Raji (cell line): ENCODE data around the gene SURF1.

Source experiments
- POLR2A ChIP-seq: IDR thresholded peaks from 2 replicates; pipeline ENCODE4 v1.6.1; 2011; ENCODE audit warnings: low read depth, low read length, control low read depth; ENCODE audit not compliant: insufficient read depth

SURF1 gene

DNA sequence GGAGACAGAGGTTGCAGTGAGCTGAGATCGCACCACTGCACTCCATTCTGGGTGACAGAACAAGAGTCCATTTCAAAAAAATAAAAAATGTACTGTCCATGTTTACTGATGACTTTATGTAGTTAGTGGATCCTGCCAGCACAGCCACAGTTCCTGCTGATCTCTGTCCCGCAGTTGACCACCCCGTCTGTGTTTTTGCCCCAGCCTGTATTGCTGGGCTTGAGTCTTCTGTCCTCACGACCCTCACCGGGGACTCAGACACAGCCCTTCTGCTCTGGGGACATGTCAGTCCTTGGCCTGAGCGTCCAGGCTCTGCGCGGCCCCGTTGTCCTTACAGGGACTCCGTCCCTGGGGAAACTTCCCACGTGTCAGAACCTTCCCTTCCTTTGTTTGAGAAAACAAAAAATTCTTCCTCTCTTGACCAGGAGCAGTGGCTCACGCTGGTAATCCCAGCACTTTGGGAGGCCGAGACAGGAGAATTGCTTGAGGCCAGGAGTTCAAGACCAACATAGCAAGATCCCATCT lies 34.8 kb downstream of the SURF1 start:
- TF ChIP-seq POLR2A: no peak

DNA sequence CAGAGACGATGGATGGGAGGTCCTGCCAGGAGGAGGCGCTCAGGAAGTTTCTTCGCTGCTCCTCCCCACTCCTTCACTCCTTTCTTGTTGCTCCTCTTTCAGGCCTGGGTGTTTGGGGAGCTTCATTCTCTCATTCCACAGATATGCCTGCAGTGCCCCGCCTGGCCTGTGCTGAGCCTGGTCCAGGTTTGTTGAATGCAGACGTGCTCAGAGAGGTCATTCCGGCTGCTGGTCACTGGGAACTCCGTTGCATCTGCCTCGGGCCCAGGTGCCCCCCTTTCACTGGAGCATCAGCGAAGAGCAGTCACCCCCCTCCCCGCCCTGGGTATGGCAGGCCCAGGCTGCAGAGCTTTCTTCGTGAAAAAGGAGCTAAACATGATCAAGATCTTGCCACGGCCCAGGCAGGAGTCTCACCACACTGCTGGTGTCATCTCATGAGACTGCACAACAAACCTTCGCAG lies 35.8 kb downstream of the SURF1 start:
- no peak for TF ChIP-seq POLR2A

DNA sequence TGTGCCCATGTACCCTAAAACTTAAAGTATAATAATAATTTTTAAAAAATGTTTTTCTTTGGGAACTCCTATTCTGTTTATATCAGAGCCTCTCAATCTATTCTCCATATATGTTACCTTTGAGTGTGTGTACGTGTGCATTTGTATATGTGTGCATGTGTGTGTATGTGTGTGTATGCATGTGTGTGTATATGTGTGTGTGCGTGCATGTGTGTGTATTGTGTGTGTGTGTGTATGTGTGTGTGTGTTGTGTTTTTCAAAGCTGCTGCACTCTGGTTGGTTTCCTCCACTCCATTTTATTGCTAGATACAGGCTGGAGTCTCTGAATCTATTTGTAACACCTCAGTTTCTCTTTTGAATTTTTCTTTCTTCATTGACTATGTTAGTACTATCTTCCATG lies 40.3 kb downstream of the SURF1 start:
- TF ChIP-seq POLR2A: no peak

DNA sequence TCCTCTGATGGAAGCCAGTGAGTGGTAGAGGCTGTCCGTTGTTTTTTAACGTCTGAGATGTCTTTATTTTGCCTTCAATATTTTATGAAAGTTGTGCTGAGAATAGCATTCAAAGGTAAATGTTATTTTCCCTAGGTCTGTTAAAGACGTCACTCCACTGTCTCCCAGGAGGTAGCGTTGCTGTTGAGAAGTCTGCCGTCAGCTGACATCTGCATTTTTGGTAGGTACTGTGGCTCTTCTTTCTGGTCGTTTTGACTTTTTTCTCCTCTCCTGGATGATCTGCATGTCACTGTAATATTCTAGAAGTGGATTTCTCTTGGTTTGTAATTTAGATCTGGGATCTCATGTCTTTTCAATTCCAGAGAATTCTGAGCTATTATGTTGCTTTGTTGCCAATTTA lies 46.7 kb downstream of the SURF1 start:
- TF ChIP-seq POLR2A: no peak

DNA sequence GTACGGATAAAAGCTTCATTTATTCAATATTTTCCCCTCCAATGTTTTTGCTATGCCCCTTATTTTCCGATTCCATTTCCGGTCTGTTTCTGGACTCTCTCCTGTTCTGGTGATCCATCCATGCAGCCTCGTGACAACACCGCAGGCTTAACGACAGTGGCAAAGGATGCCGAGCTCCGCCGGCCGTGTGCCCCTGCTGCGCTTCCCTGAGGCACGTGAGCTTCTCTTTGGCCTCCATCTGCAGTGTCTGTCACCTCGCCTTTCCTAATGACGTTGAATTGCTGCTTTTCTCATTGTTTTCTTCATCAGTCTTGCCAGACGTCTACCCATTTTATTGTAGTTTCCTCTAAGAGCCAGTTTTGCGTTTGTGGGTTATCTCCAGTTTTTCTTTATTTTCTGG lies 49.0 kb downstream of the SURF1 start:
- TF ChIP-seq POLR2A: no peak

DNA sequence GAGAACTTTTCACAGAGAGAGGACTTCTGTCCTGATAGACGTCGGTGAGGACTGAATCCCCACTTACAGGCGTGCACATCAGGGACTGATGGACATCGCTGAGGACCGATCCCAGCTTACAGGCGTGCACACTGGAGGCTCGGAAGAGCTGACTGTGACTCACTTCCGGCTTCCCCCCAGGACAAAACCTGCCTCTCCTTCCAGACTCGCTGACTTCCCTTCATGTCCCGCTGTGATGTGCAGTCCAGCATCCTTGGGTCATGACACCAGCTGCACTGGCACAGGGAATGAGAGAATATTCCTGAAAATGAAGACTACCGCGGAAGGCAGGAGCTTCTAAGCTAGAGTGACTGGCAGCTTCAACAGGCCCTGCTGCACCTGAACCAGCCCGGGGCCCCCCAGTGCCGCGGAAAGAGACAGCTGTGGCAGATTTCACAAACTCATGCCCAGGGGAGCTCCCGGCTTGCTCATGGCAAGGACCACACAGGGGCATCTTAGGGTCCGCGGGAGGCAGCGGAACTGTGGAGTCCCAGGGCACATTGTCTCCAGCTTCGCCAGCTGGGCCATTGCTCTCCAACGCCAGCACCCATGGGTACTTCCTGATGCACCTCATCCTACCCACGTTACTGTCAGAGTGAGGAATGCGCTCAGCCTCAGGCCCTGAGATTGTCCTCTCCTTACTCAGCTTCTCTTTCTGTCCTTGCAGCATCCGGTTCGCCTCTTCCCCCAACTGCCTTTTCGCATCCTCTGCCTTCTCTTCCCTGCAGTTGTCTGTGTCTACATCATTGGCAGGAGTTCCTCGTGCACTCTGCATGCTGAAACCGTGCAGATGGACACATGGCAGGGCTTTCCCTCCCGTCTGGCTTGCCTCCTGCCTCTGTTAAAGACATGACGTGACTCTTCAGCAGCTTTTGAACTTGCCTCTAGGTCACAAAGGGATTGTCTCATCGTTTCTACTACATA lies 49.8 kb downstream of the SURF1 start:
- no peak for TF ChIP-seq POLR2A

DNA sequence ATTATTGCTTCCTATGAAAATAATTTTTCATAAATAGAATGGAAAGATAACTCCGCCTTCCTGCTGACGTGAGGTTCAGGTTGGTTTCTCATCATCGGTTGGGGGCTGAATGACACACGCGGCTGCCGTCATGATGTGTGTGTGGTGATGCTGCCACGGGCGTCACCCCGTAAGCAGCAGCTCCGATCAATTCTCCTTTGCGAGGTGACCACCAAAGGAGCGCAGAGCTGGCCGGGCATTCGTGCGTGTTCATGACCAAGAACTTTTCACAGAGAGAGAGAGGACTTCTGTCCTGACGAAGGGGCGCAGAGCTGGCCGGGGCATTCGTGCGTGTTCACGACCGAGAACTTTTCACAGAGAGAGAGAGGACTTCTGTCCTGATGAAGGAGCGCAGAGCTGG lies 50.6 kb downstream of the SURF1 start:
- TF ChIP-seq POLR2A: no peak

DNA sequence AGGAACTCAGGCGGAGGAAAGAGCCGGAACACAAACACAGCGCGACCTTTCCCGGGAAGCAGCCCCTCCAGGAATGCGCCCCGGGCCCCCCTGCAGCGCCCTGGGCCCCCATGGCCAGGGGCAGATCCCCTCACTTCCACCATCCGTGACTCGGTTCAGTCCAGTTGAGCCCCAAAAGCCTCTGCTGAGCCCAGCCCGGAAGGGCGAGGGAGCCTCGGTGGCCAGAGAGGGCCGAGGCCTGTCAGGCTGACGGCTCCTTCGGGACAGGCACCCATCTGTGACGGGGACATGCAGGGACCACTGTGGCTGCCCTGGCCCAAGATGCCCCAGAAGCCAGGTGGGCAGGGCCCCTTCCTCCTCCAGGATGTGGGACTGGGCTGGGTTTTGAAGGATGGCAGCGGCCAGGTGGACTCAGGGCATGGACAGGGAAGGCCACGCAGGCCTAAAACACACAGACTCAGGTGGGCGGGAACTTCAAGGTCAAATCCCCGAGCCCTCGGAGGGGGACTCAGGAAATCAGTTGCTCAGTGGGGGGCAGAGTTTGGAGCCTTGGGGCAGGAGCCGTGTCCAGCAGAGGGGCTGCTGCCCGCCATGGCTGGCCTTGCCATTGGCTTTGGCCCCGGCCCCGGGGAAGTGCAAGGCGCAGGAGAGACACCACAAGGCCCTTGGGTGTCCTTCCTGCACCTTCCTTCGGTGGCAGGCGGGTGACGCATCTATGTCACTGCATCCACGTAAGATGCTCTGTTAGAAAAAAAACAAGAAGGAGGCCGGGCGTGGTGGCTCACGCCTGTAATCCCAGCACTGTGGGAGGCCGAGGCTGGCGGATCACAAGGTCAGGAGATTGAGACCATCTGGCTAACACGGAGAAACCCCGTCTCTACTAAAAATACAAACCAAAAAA lies 51.6 kb downstream of the SURF1 start:
- no peak for TF ChIP-seq POLR2A

DNA sequence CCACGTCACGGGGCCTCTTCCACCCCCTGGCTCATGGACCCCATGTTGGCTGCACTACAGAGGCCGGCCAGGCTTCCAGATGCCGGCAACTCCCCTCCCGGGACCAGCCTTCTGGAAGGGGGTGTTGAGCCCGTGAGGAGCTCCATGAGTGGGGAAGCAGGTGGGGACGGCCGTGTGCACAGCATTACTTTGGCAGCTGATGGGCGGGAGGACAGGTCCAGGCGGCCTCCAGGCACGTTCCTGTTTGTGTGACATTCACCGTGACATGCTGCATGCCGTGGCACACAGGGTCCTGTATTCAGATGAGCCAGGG lies 52.2 kb downstream of the SURF1 start:
- no peak for TF ChIP-seq POLR2A

DNA sequence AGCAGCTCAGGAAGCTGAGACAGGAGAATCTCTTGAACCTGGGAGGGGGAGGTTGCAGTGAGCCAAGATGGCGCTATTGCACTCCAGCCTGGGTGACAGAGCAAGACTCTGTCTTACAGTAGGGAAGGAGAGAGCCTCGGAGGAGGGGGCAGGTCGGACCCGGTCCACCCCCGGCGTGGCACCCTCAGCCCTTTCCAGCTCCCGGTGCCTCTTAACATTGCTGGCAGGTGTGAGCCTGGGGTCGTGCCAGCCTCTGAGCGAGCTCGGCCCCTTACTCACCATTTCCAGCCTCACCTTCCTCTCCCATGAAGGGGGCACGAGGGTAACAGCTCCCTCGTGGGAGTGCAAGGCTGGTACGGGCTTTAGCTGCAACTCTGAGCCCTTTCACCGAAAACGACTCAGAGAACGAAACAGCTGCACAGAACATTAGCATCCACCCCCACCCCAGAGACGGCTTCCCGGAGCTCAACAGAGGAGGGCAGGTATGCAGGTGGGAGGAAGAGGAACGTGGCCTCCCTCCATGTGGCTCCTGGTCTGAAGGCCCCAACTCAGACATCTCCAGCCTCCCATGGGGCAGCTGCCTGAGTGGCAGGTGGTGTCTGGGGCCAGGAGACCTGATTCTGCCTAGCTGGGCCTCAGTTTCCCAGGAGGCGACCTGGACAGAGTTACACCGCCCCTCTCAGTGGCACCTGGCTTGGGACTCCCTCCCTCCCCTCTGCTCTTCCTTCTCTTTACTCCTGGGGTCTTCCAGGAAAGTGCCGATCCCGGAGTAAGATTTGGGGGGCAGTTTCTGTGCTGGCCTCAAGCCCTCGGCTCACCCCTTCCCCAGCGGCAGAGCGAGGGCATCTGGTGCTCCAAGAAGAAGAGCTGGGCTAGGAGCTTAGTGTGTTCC lies 52.8 kb downstream of the SURF1 start:
- TF ChIP-seq POLR2A: no peak
